Adipocyte (in vitro differentiated cells): ENCODE measurements around the gene UNC5C.

Source experiments
- DNase-seq: peaks from one replicate; pipeline ENCODE4 v3.0.0-alpha.2; 2015; ENCODE audit warnings: low read depth
- H3K27me3 ChIP-seq: replicated peaks from 2 replicates; pipeline ENCODE4 v1.7.0; 2013; ENCODE audit warnings: mild to moderate bottlenecking, low read length, moderate library complexity; ENCODE audit not compliant: control insufficient read depth, insufficient read depth
- H3K36me3 ChIP-seq: 2 replicates; pipeline ENCODE4 v1.7.0; 2013; ENCODE audit warnings: low read length, mild to moderate bottlenecking, moderate library complexity; ENCODE audit not compliant: control insufficient read depth, insufficient read depth, severe bottlenecking
- H3K4me1 ChIP-seq: 2 replicates; pipeline ENCODE4 v1.7.0; 2013; ENCODE audit warnings: mild to moderate bottlenecking, low read length, moderate library complexity; ENCODE audit not compliant: control insufficient read depth, insufficient read depth
- H3K4me3 ChIP-seq: 2 replicates; pipeline ENCODE4 v1.7.0; 2013; ENCODE audit warnings: mild to moderate bottlenecking, low read length, moderate library complexity
- H3K9ac ChIP-seq: 2 replicates; pipeline ENCODE4 v1.7.0; 2013; ENCODE audit warnings: mild to moderate bottlenecking, low read length, moderate library complexity
- H3K9me3 ChIP-seq: 2 replicates; pipeline ENCODE4 v1.7.0; 2013; ENCODE audit warnings: mild to moderate bottlenecking, low read length, moderate library complexity; ENCODE audit not compliant: control insufficient read depth

Gene UNC5C

GRCh38 chr4:95387719-95388118 is 161.1 kb downstream of the UNC5C start:
- no peaks in the 10 kb centered on the region for H3K9me3 ChIP-seq

GRCh38 chr4:95386410-95386809 is 162.4 kb downstream of the UNC5C start:
- Histone ChIP-seq H3K9ac (no peak overlapping the region), H3K36me3 (no peaks in the 10 kb centered on the region), H3K9me3 (no peaks in the 10 kb centered on the region), H3K4me3 (no peak overlapping the region), H3K4me1 (no peaks in the 10 kb centered on the region), H3K27me3 (no peaks in the 10 kb centered on the region)
- DNase-seq: no peak

More at GRCh38 chr4:95387719-95388118, 161.1 kb downstream of the UNC5C start:
- no peaks in the 10 kb centered on the region for H3K36me3 ChIP-seq
- no peak overlapping the region for H3K9ac ChIP-seq
- H3K4me3 ChIP-seq: no peak overlapping the region
- no peaks in the 10 kb centered on the region for H3K27me3 ChIP-seq
- no peaks in the 10 kb centered on the region for H3K4me1 ChIP-seq
- no peak for DNase-seq

- H3K36me3 ChIP-seq: no peaks in the 10 kb centered on the region
- H3K27me3 ChIP-seq: no peaks in the 10 kb centered on the region
- no peaks in the 10 kb centered on the region for H3K9me3 ChIP-seq
- no peak overlapping the region for H3K9ac ChIP-seq
- no peak for DNase-seq
- H3K4me1 ChIP-seq: no peaks in the 10 kb centered on the region
- H3K4me3 ChIP-seq: no peak overlapping the region
Observed at GRCh38 chr4:95381843-95382580, 166.8 kb downstream of the UNC5C start.

GRCh38 chr4:95379633-95380032 is 169.1 kb downstream of the UNC5C start:
- Histone ChIP-seq H3K36me3 (no peaks in the 10 kb centered on the region), H3K4me3 (no peak overlapping the region), H3K9me3 (no peaks in the 10 kb centered on the region), H3K9ac (no peak overlapping the region), H3K4me1 (no peaks in the 10 kb centered on the region), H3K27me3 (no peaks in the 10 kb centered on the region)
- DNase-seq: no peak

GRCh38 chr4:95377366-95377900 is 171.3 kb downstream of the UNC5C start:
- no peak for DNase-seq
- Histone ChIP-seq H3K36me3 (no peaks in the 10 kb centered on the region), H3K9me3 (no peaks in the 10 kb centered on the region), H3K4me3 (no peak overlapping the region), H3K27me3 (no peaks in the 10 kb centered on the region), H3K4me1 (no peaks in the 10 kb centered on the region), H3K9ac (no peak overlapping the region)

GRCh38 chr4:95371476-95372224 is 177.1 kb downstream of the UNC5C start:
- no peak for DNase-seq
- Histone ChIP-seq H3K4me1 (no peaks in the 10 kb centered on the region), H3K4me3 (no peak overlapping the region), H3K9me3 (no peaks in the 10 kb centered on the region), H3K36me3 (no peaks in the 10 kb centered on the region), H3K9ac (no peak overlapping the region), H3K27me3 (no peaks in the 10 kb centered on the region)

- Histone ChIP-seq H3K27me3 (no peaks in the 10 kb centered on the region), H3K4me3 (no peak overlapping the region), H3K9ac (no peak overlapping the region), H3K4me1 (peaks cover 5% of the 10 kb centered on the region), H3K36me3 (no peaks in the 10 kb centered on the region), H3K9me3 (no peaks in the 10 kb centered on the region)
- no peak for DNase-seq
Observed at GRCh38 chr4:95367824-95368223, 180.9 kb downstream of the UNC5C start.

- H3K36me3 ChIP-seq: no peaks in the 10 kb centered on the region
- no peaks in the 10 kb centered on the region for H3K27me3 ChIP-seq
- no peak for DNase-seq
- H3K9me3 ChIP-seq: no peaks in the 10 kb centered on the region
- H3K4me3 ChIP-seq: no peak overlapping the region
- no peak overlapping the region for H3K9ac ChIP-seq
- H3K4me1 ChIP-seq: peaks cover 5% of the 10 kb centered on the region
Observed at GRCh38 chr4:95363966-95364365, 184.8 kb downstream of the UNC5C start.

GRCh38 chr4:95363559-95363925 is 185.2 kb downstream of the UNC5C start:
- Histone ChIP-seq H3K36me3 (no peaks in the 10 kb centered on the region), H3K9ac (no peak overlapping the region), H3K4me1 (peaks cover 5% of the 10 kb centered on the region), H3K27me3 (no peaks in the 10 kb centered on the region), H3K9me3 (no peaks in the 10 kb centered on the region), H3K4me3 (peak overlapping the region; percentile 25)
- no peak for DNase-seq

- Histone ChIP-seq H3K9ac (no peak overlapping the region), H3K9me3 (no peaks in the 10 kb centered on the region), H3K27me3 (no peaks in the 10 kb centered on the region), H3K4me3 (peak overlapping the region; percentile 25), H3K36me3 (no peaks in the 10 kb centered on the region), H3K4me1 (peaks cover 5% of the 10 kb centered on the region)
- DNase-seq: no peak
Observed at GRCh38 chr4:95362906-95363558, 185.7 kb downstream of the UNC5C start.

GRCh38 chr4:95362066-95362465 is 186.7 kb downstream of the UNC5C start:
- H3K4me1 ChIP-seq: peaks cover 5% of the 10 kb centered on the region
- DNase-seq: no peak
- no peak overlapping the region for H3K4me3 ChIP-seq
- no peaks in the 10 kb centered on the region for H3K9me3 ChIP-seq
- no peaks in the 10 kb centered on the region for H3K36me3 ChIP-seq
- no peak overlapping the region for H3K9ac ChIP-seq
- H3K27me3 ChIP-seq: no peaks in the 10 kb centered on the region
